Measurements from ENCODE around the gene VAMP5. TPM values are rescaled to one million over a fixed set of nuclear protein-coding genes. Genes with fewer than 3 reads are reported as not detected.
"Not testable (repeated sequence)": the region's sequence is repeated elsewhere in the genome, so short reads cannot be mapped to it uniquely, and the experiment has no call there.

VAMP5 gene
- total RNA-seq, 1 experiment from 2014 or later = 6.3 TPM

DNA sequence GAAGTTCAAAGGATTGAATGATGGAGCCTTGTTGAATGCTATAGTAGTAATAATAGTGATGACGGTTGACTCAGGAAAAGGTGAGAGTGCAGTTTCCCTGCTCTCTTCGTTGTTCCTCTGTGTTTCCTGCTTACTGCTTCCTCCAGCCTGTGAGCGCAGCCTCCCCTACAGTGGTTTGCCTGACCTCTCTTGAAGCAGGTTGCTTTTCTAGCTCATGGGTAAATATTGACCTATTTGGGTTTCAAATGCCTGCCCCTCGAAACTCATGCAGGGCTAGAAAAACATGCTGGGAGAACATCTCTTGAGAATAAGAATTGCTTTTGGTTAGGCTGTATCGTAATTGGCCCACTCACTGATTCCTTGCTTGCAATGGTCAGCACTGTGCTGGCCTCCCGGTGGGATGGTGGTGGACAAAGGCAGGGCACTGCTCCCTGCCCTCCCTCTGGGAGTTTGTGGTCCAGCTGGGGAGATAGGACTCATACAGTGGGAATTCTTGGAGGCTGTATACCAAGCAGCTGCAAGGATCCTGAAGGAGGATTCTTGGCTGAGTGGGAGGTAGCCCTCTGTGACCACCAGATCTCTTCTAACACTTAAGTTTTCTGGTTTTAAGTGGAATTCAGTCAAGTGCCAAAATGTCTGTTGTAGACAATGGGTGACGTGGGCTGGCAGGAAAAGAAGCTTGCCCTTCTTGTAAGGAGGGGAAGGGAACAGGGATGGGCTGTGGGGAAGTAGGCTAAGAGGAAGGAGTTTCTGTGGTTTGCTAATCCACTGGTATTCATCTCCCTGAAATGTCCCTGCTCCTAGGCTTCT, 6.0 kb downstream of the VAMP5 start (continued):
- TF ChIP-seq ESRRA (CRISPR knock-in tag; IDR thresholded peaks at IDR 0.05; ENCODE audit: borderline replicate concordance) (no peak), ZNF423 (CRISPR knock-in tag; IDR thresholded peaks at IDR 0.05) (no peak)

DNA sequence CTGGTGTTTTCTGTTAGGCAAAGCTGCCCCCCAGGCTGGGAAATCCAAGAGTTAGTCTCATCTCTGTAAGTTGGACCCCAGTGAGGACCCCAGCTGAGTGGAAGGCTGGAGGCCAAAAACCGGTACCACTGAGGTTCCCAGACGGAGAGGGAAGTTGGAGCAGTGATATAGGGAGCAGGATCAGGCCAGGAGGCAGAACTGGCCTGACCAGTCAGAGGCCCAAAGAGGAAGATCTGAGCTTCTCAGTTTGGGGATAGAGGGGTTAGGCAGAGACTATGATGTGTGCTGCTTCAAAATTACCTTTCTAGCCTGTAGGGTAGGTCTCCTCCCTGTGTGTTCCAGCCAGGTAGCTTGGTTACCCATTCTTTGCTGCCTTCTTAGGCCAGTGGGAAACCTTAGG, 6.7 kb downstream of the VAMP5 start:
- POLR2A ChIA-PET = interaction anchor here (1.0 kb wide), 2 partner anchors 9 to 14 kb away, joined by 3 to 9 read pairs; partner anchors contain the start of gene VAMP8

DNA sequence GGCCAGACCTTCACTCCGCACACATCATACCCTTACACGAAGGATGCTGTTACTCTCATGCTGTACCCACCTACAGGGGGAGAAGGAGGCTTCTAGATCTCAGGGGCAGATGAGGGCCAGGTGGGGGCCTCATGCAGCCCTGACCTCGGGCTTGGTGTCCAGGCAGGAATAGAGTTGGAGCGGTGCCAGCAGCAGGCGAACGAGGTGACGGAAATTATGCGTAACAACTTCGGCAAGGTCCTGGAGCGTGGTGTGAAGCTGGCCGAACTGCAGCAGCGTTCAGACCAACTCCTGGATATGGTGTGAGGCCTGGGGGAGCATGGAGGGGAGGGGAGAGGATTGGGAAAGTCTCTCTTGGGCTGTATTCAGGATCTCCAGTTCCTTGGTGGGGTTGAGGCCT, 7.3 kb downstream of the VAMP5 start:
- Mint-ChIP-seq H3K27ac (peak overlapping the region; percentile 49; the same call in 1 of the 2 replicates), H3K4me1 (peaks cover 14% of the 10 kb centered on the region), H3K27me3 (ENCODE audit: low read depth) (peaks cover 13% of the 10 kb centered on the region), H3K36me3 (peaks cover 2% of the 10 kb centered on the region; the same call in 1 of the 2 replicates), H3K4me3 (no peak overlapping the region), H3K9me3 (no peaks in the 10 kb centered on the region)
- DNase-seq (ENCODE audit: low spot score) = no peak
- CTCF ChIA-PET = interaction anchor here (0.5 to 0.8 kb wide), 2 partner anchors 26 to 40 kb away, joined by 3 to 5 read pairs; no protein-coding TSS in a partner anchor
- POLR2A ChIA-PET = interaction anchor here (1.0 to 1.1 kb wide), 2 partner anchors 14 to 20 kb away, joined by 3 to 9 read pairs; partner anchors contain the start of genes C2orf68 and VAMP8
- ATAC-seq = no peak
- no peak for TF ChIP-seq SMAD3 (CRISPR knock-in tag; IDR thresholded peaks at IDR 0.05; ENCODE audit: borderline replicate concordance)
- no peak for TF ChIP-seq JAZF1 (CRISPR knock-in tag; IDR thresholded peaks at IDR 0.05)
- no peak for TF ChIP-seq SMAD4 (CRISPR knock-in tag; IDR thresholded peaks at IDR 0.05)
- TF ChIP-seq CREB1 (CRISPR knock-in tag; IDR thresholded peaks at IDR 0.05) = no peak
- no peak for TF ChIP-seq ZNF138 (CRISPR knock-in tag; conservative IDR thresholded peaks at IDR 0.05)
- TF ChIP-seq, protein P1, sequence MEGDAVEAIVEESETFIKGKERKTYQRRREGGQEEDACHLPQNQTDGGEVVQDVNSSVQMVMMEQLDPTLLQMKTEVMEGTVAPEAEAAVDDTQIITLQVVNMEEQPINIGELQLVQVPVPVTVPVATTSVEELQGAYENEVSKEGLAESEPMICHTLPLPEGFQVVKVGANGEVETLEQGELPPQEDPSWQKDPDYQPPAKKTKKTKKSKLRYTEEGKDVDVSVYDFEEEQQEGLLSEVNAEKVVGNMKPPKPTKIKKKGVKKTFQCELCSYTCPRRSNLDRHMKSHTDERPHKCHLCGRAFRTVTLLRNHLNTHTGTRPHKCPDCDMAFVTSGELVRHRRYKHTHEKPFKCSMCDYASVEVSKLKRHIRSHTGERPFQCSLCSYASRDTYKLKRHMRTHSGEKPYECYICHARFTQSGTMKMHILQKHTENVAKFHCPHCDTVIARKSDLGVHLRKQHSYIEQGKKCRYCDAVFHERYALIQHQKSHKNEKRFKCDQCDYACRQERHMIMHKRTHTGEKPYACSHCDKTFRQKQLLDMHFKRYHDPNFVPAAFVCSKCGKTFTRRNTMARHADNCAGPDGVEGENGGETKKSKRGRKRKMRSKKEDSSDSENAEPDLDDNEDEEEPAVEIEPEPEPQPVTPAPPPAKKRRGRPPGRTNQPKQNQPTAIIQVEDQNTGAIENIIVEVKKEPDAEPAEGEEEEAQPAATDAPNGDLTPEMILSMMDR (IDR thresholded peaks at IDR 0.05) = no peak
- TF ChIP-seq, protein P2, sequence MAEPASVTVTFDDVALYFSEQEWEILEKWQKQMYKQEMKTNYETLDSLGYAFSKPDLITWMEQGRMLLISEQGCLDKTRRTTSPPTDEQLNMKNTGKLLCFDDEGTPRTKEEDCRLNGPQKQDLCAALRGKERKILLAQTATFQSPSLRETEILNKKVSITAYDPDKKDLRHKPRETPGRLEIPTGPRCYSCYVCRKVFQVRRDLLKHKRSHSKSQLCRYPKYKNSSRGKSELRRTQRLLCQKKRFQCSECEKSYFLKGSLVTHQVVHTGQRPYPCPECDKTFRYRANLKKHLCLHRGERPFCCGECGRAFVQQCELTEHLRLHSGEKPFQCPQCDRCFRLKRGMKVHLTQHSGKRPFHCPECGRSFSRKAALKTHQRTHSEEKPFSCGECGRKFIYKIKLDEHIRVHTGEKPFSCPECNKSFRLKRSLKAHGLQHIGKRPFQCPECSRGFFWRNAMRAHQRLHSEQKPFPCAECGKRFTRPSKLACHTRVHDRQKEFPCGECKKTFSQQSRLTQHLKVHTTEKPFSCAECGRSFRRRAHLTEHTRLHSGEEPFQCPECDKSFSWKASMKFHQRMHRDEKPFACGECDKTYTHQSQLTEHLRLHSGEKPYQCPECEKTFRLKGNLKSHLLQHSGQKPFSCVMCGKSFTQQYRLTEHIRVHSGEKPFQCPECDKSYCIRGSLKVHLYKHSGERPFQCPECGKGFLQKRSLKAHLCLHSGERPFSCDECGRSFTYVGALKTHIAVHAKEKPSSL (CRISPR knock-in tag; conservative IDR thresholded peaks at IDR 0.05) = no peak
- no peak for TF ChIP-seq ELF4 (CRISPR knock-in tag; IDR thresholded peaks at IDR 0.05; ENCODE audit: low read depth)
- TF ChIP-seq, protein P3, sequence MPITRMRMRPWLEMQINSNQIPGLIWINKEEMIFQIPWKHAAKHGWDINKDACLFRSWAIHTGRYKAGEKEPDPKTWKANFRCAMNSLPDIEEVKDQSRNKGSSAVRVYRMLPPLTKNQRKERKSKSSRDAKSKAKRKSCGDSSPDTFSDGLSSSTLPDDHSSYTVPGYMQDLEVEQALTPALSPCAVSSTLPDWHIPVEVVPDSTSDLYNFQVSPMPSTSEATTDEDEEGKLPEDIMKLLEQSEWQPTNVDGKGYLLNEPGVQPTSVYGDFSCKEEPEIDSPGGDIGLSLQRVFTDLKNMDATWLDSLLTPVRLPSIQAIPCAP (CRISPR knock-in tag; IDR thresholded peaks at IDR 0.05) = no peak

More for the DNA sequence above, 6.7 kb downstream of the VAMP5 start:
- no peak overlapping the region for H3K27ac Mint-ChIP-seq
- ATAC-seq (no peak), DNase-seq (ENCODE audit: low spot score) (no peak)
- CTCF ChIA-PET = interaction anchor here (0.5 to 0.8 kb wide), 2 partner anchors 25 to 39 kb away, joined by 3 to 5 read pairs; no protein-coding TSS in a partner anchor
- no peaks in the 10 kb centered on the region for H3K9me3 Mint-ChIP-seq
- H3K4me1 Mint-ChIP-seq = peaks cover 14% of the 10 kb centered on the region
- H3K27me3 Mint-ChIP-seq (ENCODE audit: low read depth) = peaks cover 17% of the 10 kb centered on the region
- peaks cover 2% of the 10 kb centered on the region; the same call in 1 of the 2 replicates for H3K36me3 Mint-ChIP-seq
- H3K4me3 Mint-ChIP-seq = no peak overlapping the region
- TF ChIP-seq, protein P4, sequence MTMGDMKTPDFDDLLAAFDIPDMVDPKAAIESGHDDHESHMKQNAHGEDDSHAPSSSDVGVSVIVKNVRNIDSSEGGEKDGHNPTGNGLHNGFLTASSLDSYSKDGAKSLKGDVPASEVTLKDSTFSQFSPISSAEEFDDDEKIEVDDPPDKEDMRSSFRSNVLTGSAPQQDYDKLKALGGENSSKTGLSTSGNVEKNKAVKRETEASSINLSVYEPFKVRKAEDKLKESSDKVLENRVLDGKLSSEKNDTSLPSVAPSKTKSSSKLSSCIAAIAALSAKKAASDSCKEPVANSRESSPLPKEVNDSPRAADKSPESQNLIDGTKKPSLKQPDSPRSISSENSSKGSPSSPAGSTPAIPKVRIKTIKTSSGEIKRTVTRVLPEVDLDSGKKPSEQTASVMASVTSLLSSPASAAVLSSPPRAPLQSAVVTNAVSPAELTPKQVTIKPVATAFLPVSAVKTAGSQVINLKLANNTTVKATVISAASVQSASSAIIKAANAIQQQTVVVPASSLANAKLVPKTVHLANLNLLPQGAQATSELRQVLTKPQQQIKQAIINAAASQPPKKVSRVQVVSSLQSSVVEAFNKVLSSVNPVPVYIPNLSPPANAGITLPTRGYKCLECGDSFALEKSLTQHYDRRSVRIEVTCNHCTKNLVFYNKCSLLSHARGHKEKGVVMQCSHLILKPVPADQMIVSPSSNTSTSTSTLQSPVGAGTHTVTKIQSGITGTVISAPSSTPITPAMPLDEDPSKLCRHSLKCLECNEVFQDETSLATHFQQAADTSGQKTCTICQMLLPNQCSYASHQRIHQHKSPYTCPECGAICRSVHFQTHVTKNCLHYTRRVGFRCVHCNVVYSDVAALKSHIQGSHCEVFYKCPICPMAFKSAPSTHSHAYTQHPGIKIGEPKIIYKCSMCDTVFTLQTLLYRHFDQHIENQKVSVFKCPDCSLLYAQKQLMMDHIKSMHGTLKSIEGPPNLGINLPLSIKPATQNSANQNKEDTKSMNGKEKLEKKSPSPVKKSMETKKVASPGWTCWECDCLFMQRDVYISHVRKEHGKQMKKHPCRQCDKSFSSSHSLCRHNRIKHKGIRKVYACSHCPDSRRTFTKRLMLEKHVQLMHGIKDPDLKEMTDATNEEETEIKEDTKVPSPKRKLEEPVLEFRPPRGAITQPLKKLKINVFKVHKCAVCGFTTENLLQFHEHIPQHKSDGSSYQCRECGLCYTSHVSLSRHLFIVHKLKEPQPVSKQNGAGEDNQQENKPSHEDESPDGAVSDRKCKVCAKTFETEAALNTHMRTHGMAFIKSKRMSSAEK (CRISPR knock-in tag; IDR thresholded peaks at IDR 0.05; ENCODE audit: borderline replicate concordance) = no peak
- TF ChIP-seq ZNF219 (CRISPR knock-in tag; IDR thresholded peaks at IDR 0.05; ENCODE audit: borderline replicate concordance) = no peak
- TF ChIP-seq, protein P5, sequence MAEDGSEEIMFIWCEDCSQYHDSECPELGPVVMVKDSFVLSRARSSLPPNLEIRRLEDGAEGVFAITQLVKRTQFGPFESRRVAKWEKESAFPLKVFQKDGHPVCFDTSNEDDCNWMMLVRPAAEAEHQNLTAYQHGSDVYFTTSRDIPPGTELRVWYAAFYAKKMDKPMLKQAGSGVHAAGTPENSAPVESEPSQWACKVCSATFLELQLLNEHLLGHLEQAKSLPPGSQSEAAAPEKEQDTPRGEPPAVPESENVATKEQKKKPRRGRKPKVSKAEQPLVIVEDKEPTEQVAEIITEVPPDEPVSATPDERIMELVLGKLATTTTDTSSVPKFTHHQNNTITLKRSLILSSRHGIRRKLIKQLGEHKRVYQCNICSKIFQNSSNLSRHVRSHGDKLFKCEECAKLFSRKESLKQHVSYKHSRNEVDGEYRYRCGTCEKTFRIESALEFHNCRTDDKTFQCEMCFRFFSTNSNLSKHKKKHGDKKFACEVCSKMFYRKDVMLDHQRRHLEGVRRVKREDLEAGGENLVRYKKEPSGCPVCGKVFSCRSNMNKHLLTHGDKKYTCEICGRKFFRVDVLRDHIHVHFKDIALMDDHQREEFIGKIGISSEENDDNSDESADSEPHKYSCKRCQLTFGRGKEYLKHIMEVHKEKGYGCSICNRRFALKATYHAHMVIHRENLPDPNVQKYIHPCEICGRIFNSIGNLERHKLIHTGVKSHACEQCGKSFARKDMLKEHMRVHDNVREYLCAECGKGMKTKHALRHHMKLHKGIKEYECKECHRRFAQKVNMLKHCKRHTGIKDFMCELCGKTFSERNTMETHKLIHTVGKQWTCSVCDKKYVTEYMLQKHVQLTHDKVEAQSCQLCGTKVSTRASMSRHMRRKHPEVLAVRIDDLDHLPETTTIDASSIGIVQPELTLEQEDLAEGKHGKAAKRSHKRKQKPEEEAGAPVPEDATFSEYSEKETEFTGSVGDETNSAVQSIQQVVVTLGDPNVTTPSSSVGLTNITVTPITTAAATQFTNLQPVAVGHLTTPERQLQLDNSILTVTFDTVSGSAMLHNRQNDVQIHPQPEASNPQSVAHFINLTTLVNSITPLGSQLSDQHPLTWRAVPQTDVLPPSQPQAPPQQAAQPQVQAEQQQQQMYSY (CRISPR knock-in tag; IDR thresholded peaks at IDR 0.05) = no peak
- no peak for TF ChIP-seq NR3C1 (CRISPR knock-in tag; conservative IDR thresholded peaks at IDR 0.05; ENCODE audit: low read depth)

DNA sequence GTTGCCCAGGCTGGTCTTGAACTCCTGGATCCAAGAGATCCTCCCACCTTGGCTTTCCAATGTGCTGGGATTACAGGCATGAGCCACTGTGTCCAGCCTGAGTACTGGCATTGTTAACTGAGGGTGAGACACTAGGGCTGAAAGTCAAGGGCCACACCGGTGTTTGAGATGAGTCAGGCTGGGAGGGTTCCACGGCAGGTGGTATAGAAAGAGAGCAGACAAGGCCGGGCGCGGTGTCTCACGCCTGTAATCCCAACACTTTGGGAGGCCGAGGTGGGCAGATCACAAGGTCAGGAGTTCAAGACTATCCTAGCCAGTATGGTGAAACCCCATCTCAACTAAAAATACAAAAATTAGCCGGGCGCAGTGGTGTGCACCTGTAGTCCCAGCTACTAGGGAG, 8.1 kb downstream of the VAMP5 start:
- H3K27me3 Mint-ChIP-seq (ENCODE audit: low read depth) = peaks cover 13% of the 10 kb centered on the region
- CTCF ChIA-PET = not testable (repeated sequence)

More for the DNA sequence above, 8.1 kb downstream of the VAMP5 start:
- POLR2A ChIA-PET = interaction anchor here (0.6 to 1.1 kb wide), 2 partner anchors 17 to 20 kb away, joined by 3 to 4 read pairs; partner anchors contain the start of gene C2orf68
- ATAC-seq; H3K36me3 Mint-ChIP-seq; H3K27ac Mint-ChIP-seq; H3K4me3 Mint-ChIP-seq; H3K9me3 Mint-ChIP-seq; DNase-seq (ENCODE audit: low spot score): not testable (repeated sequence)
- peaks cover 14% of the 10 kb centered on the region for H3K4me1 Mint-ChIP-seq
